Right lobe of liver (tissue), 6 donors: ENCODE measurements around the gene NBEA. TPM values are rescaled to one million over a fixed set of nuclear protein-coding genes. Genes with fewer than 3 reads are reported as not detected.

Source experiments
- ATAC-seq, 4 donors: fragments of 200-7000 bp; cut with Tn5 transposase; one replicate each; pipeline ENCODE4 v1.9.1; 2020; ENCODE audit warnings: mild to moderate bottlenecking in 4 of 4, moderate library complexity in 4 of 4
- DNase-seq, 3 donors: peaks; one replicate each; pipeline ENCODE4 v3.0.0-alpha.2; 2020
- H3K27ac ChIP-seq, 3 donors: fragments of 200-600 bp; one replicate each; pipeline ENCODE4 v1.8.0; 2022
- H3K27me3 ChIP-seq, 2 donors: fragments of 200-600 bp; one replicate each; pipeline ENCODE4 v1.8.0; 2022
- H3K36me3 ChIP-seq, 4 donors: fragments of 200-600 bp; sonication (generic) in 1 of 4; one replicate each; pipeline versions ENCODE4 v1.5.1 to v1.8.0; 2017 to 2022; ENCODE audit warnings: control low read depth in 1 of 4
- H3K4me1 ChIP-seq, 4 donors: fragments of 200-600 bp; sonication (generic) in 1 of 4; one replicate each; pipeline versions ENCODE4 v1.5.1 to v1.8.0; 2017 to 2022; ENCODE audit warnings: control low read depth in 1 of 4
- H3K4me3 ChIP-seq, 3 donors: fragments of 200-600 bp; one replicate each; pipeline ENCODE4 v1.8.0; 2022
- H3K9me3 ChIP-seq, 4 donors: fragments of 200-600 bp; sonication (generic) in 1 of 4; one replicate each; pipeline versions ENCODE4 v1.5.1 to v1.8.0; 2017 to 2022; ENCODE audit warnings: control low read depth in 1 of 4
- CTCF ChIP-seq, 4 donors: fragments of 200-600 bp in 3 of 4; fragments of 450-650 bp in 1 of 4; IDR thresholded peaks; one replicate each; pipeline versions ENCODE4 v1.5.1 to v1.8.0; 2016 to 2022; ENCODE audit warnings: antibody characterized with exemption in 4 of 4, mild to moderate bottlenecking in 2 of 4
- POLR2A ChIP-seq: fragments of 450-650 bp; IDR thresholded peaks from one replicate; pipeline ENCODE4 v1.6.1; 2017; ENCODE audit warnings: antibody characterized with exemption, mild to moderate bottlenecking
- WGBS: methylation state at CpG from one replicate; pipeline ENCODE4 v1.1.6; 2018; ENCODE audit warnings: low coverage, low lambda C conversion rate; ENCODE audit not compliant: insufficient coverage; ENCODE audit errors: missing lambda C conversion rate; 5-methylcytosine and 5-hydroxymethylcytosine counted together
- intact Hi-C, 2 donors: fragments of 100-400 bp; cut with DNase I; formaldehyde crosslinking; loops; one replicate each; pipeline versions ENCODE4 v1.11.2 to v1.14.1; 2022
- total RNA-seq, 6 experiments: library from RNA; depleted of rRNA in 2 of 6; stranded (reverse); fragments of >200 nt in 2 of 6; fragmentation: NEBNext Ultra II Directional in 3 of 6; extraction: Animal tissue kit (Norgen Biotek cat#: 25700) in 3 of 6; gene quantifications; one replicate each; pipeline versions ENCODE4 v1.1.0 to v1.2.4, GENCODE V29; 2016 to 2023
- donor health status: DM: no; HTN: yes; CAD: no.
- donor health status: DM: no; HTN: no; CAD: no.
- donor health status: DM: no; HTN: no; CAD: no.
- donor health status: DM: no; HTN: yes; CAD: no.
- donor health status: DM: no; HTN: yes; CAD: no.

NBEA gene
- total RNA-seq, 6 experiments from 2014 or later: 0.62 to 1.7 (median 0.75) TPM

DNA sequence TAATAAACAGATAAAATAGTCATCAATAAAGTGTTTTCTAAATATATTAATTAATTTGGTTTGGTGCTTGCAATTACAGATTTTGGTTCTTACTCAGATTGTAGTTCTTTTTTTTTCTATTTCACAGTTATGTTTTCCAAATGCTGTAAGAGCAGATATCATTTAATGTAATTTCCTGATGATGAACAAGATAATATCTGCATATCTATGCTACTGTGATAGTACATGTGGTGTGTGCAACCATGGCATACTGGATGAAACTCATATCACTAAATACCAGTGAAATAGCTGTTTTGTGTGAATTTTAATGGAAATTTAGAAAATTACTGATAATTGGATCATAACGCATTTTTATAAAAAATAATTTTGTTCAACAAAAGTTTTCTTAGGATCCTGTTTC is 623.2 kb downstream of the NBEA start:
- Histone ChIP-seq H3K27ac (no peak overlapping the region), H3K36me3 (no peaks in the 10 kb centered on the region), H3K4me3 (no peak overlapping the region), H3K4me1 (no peaks in the 10 kb centered on the region), H3K9me3 (no peaks in the 10 kb centered on the region), H3K27me3 (no peaks in the 10 kb centered on the region)
- TF ChIP-seq CTCF (IDR thresholded peaks at IDR 0.05) (no peak), POLR2A (no peak)
- ATAC-seq (no peak), DNase-seq (no peak)
- WGBS: 88% methylated on average over 1 of the region's 1 CpG
- intact Hi-C loops: no loop called here

GRCh38 chr13:35566340-35566739 is 624.3 kb downstream of the NBEA start:
- no peaks in the 10 kb centered on the region for H3K4me1 ChIP-seq
- TF ChIP-seq CTCF (IDR thresholded peaks at IDR 0.05): no peak
- no peak for TF ChIP-seq POLR2A
- DNase-seq (no peak), ATAC-seq (no peak)
- H3K9me3 ChIP-seq: no peaks in the 10 kb centered on the region
- 60% methylated on average over 2 of the region's 2 CpGs for WGBS
- H3K27me3 ChIP-seq: no peaks in the 10 kb centered on the region
- H3K27ac ChIP-seq: no peak overlapping the region
- no peaks in the 10 kb centered on the region for H3K36me3 ChIP-seq
- intact Hi-C loops: no loop called here
- no peak overlapping the region for H3K4me3 ChIP-seq

DNA sequence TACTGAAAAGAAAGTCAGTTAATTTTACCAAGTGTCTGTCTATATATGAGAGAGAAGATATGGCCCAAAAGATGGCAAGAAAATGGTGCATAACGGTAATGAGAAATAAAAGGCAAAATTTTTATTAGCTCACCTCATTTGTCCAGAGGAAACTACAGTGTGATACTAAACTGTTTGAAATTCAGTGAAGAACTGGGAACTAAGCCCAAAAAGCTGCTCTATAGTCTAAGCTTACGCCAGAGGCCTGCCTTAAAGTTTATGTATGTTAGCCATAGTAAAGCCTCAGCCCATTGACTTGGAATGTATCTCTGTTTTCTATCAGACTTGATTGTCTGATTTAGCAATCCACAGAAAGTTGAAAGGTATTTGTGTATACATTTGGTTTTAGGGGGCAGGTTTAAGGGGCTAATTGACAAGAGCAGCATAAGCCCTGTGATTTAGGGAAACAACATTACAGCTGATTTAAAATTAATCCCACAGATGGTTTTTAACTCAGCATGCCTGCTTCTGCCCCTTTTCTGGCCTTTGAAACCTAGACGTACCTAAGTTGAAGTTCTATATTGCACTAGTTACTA is 625.4 kb downstream of the NBEA start:
- no peak overlapping the region for H3K4me3 ChIP-seq
- no peaks in the 10 kb centered on the region for H3K9me3 ChIP-seq
- TF ChIP-seq CTCF (IDR thresholded peaks at IDR 0.05) (no peak), POLR2A (no peak)
- no peak for DNase-seq
- no peaks in the 10 kb centered on the region for H3K27me3 ChIP-seq
- intact Hi-C loops: no loop called here
- 88% methylated on average over 3 of the region's 3 CpGs for WGBS
- H3K27ac ChIP-seq: no peak overlapping the region
- H3K4me1 ChIP-seq: no peaks in the 10 kb centered on the region
- no peak for ATAC-seq
- H3K36me3 ChIP-seq: no peaks in the 10 kb centered on the region

DNA sequence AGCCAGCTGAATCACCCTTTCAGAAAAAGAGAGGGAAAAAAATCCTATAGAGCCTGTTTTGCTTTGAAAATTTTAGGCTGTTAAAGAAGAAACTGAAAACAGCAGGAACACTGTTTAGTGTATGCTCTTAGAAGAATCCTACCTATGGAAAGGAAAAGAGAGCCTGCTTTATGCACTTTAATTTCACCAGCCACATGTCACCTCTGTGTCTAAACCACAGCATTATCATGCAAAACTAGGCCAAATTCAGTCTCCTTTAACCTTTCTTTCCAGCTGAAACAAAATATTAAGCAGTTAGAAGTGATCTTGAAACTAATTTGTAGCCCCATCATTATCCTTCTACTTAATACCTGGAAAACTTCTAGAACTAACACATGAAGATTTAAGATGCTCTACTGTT is 631.6 kb downstream of the NBEA start:
- intact Hi-C loops: no loop called here
- Histone ChIP-seq H3K27ac (no peak overlapping the region), H3K9me3 (no peaks in the 10 kb centered on the region), H3K27me3 (no peaks in the 10 kb centered on the region), H3K4me3 (no peak overlapping the region), H3K36me3 (no peaks in the 10 kb centered on the region), H3K4me1 (no peaks in the 10 kb centered on the region)
- TF ChIP-seq POLR2A: no peak
- TF ChIP-seq CTCF (IDR thresholded peaks at IDR 0.05): no peak
- DNase-seq: no peak
- no peak for ATAC-seq

GRCh38 chr13:35592457-35592856 is 650.4 kb downstream of the NBEA start:
- no peak for DNase-seq
- Histone ChIP-seq H3K4me1 (no peaks in the 10 kb centered on the region), H3K4me3 (no peak overlapping the region), H3K36me3 (no peaks in the 10 kb centered on the region), H3K27me3 (no peaks in the 10 kb centered on the region), H3K9me3 (no peaks in the 10 kb centered on the region), H3K27ac (no peak overlapping the region)
- TF ChIP-seq POLR2A (no peak), CTCF (IDR thresholded peaks at IDR 0.05) (no peak)
- ATAC-seq: no peak
- 74% methylated on average over 4 of the region's 4 CpGs for WGBS
- intact Hi-C loops: no loop called here
